Suprapubic skin (tissue), 4 donors: ENCODE measurements around the gene PXDC1.

Experiments used
- CTCF ChIP-seq, 2 donors: fragments of 200-600 bp in 1 of 2; fragments of 450-650 bp in 1 of 2; sonication (generic) in 1 of 2; IDR thresholded peaks; one replicate each; pipeline ENCODE4 v1.5.1; 2016 to 2019; ENCODE audit warnings: antibody characterized with exemption in 2 of 2, mild to moderate bottlenecking in 1 of 2, moderate library complexity in 1 of 2
- EP300 ChIP-seq: sonication (generic); formaldehyde crosslinking; IDR thresholded peaks from one replicate; pipeline ENCODE4 v1.6.1; 2017; ENCODE audit warnings: antibody characterized with exemption
- POLR2A ChIP-seq, 2 donors: fragments of 450-650 bp; IDR thresholded peaks; one replicate each; pipeline ENCODE4 v1.6.1; 2017; ENCODE audit warnings: antibody characterized with exemption in 2 of 2, mild to moderate bottlenecking in 2 of 2, moderate library complexity in 2 of 2
- POLR2AphosphoS5 ChIP-seq, 3 donors: sonication (generic); formaldehyde crosslinking; IDR thresholded peaks; one replicate each; pipeline ENCODE4 v1.6.1; 2017; ENCODE audit warnings: antibody characterized with exemption in 3 of 3

GRCh38 chr6:3765415-3765814 is 13.9 kb upstream of the PXDC1 start:
- no peak for TF ChIP-seq CTCF (IDR thresholded peaks at IDR 0.05)
- no peak for TF ChIP-seq POLR2A (IDR thresholded peaks at IDR 0.05)
- TF ChIP-seq POLR2AphosphoS5 (IDR thresholded peaks at IDR 0.05): no peak
- TF ChIP-seq EP300: no peak
